H1 (cell line): ENCODE data around the gene PREX1. TPM values are rescaled to one million over a fixed set of nuclear protein-coding genes. Genes with fewer than 3 reads are reported as not detected.

Experiments used
- CTCF ChIA-PET: fragments of 300-600 bp; sonication (Branson Sonifier 250); formaldehyde crosslinking; loops from one replicate; lab custom pipeline; 2021; ENCODE audit not compliant: partially characterized antibody; lab: Charles Lee
- POLR2A ChIA-PET: fragments of 300-600 bp; sonication (Branson Sonifier 250); formaldehyde crosslinking; loops from one replicate; lab custom pipeline; 2021; ENCODE audit warnings: inconsistent platforms; ENCODE audit not compliant: partially characterized antibody; lab: Charles Lee
- DNase-seq, 2 experiments: peaks; one replicate each; pipeline versions ENCODE4 v3.0.0 to v3.0.0-alpha.2; 2010 to 2022; ENCODE audit warnings: low spot score in 2 of 2, low read depth in 1 of 2, mixed read lengths in 1 of 2
- FAIRE-seq: peaks from 2 replicates; lab custom pipeline; 2011; peaks lifted over from hg19 to GRCh38; lab: Jason Lieb, UNC
- H2AFZ ChIP-seq: 2 replicates; pipeline ENCODE4 v1.8.1; 2012; ENCODE audit warnings: low read length, inconsistent platforms
- H2AK5ac ChIP-seq: 2 replicates; pipeline ENCODE4 v1.6.1; 2013; ENCODE audit warnings: low read depth, low read length
- H2BK120ac ChIP-seq: replicated peaks from 2 replicates; pipeline ENCODE3; 2013; ENCODE audit warnings: low read depth, low read length, inconsistent platforms
- H2BK12ac ChIP-seq: 2 replicates; pipeline ENCODE4 v1.6.1; 2013; ENCODE audit warnings: low read depth, low read length
- H2BK15ac ChIP-seq: 2 replicates; pipeline ENCODE4 v1.6.1; 2013; ENCODE audit warnings: low read length
- H2BK20ac ChIP-seq: 2 replicates; pipeline ENCODE4 v1.6.1; 2013; ENCODE audit warnings: low read length
- H2BK5ac ChIP-seq: 2 replicates; pipeline ENCODE4 v1.6.1; 2013; ENCODE audit warnings: low read depth, low read length
- H3K14ac ChIP-seq: 2 replicates; pipeline ENCODE4 v1.6.1; 2013; ENCODE audit warnings: inconsistent platforms; ENCODE audit not compliant: insufficient read length
- H3K18ac ChIP-seq: 2 replicates; pipeline ENCODE4 v1.6.1; 2013; ENCODE audit warnings: low read length; ENCODE audit errors: extremely low read depth
- H3K23ac ChIP-seq: 2 replicates; pipeline ENCODE4 v1.6.1; 2013; ENCODE audit warnings: inconsistent platforms; ENCODE audit not compliant: insufficient read length
- H3K23me2 ChIP-seq: 2 replicates; pipeline ENCODE4 v1.6.1; 2013; ENCODE audit warnings: low read depth, low read length
- H3K27ac ChIP-seq: 2 replicates; pipeline ENCODE4 v1.6.1; 2011; ENCODE audit warnings: low read depth, low read length, inconsistent platforms
- H3K27me3 ChIP-seq, 4 experiments: replicated peaks in 1 of 4; 1 replicate in 1 of 4; 2 replicates in 3 of 4; pipeline versions ENCODE4 v1.6.1 to v1.8.1; 2011 to 2013; ENCODE audit warnings: low read length in 3 of 4, mild to moderate bottlenecking in 3 of 4, inconsistent platforms in 2 of 4, mixed read lengths in 2 of 4, moderate library complexity in 1 of 4; ENCODE audit not compliant: control insufficient read depth in 3 of 4, insufficient read depth in 3 of 4; ENCODE audit errors: extremely low read depth in 1 of 4
- H3K36me3 ChIP-seq, 4 experiments: 2 replicates each; pipeline versions ENCODE4 v1.6.1 to v1.8.1; 2011 to 2013; ENCODE audit warnings: mild to moderate bottlenecking in 4 of 4, low read length in 3 of 4, moderate library complexity in 2 of 4, control low read depth in 1 of 4, inconsistent platforms in 1 of 4; ENCODE audit not compliant: insufficient read depth in 4 of 4, control insufficient read depth in 2 of 4
- H3K4ac ChIP-seq: replicated peaks from 2 replicates; pipeline ENCODE3; 2013; ENCODE audit warnings: low read length, low read depth, mixed read lengths, inconsistent platforms; ENCODE audit not compliant: insufficient read length
- H3K4me1 ChIP-seq, 4 experiments: replicated peaks in 1 of 4; 1 replicate in 1 of 4; 2 replicates in 3 of 4; pipeline versions ENCODE4 v1.6.1 to v1.8.1; 2011 to 2013; ENCODE audit warnings: low read length in 3 of 4, inconsistent platforms in 2 of 4, mixed read lengths in 1 of 4; ENCODE audit not compliant: insufficient read depth in 4 of 4, control insufficient read depth in 3 of 4
- H3K4me2 ChIP-seq, 2 experiments: 2 replicates each; pipeline versions ENCODE4 v1.6.1 to v1.8.1; 2011 to 2013; ENCODE audit warnings: low read depth in 2 of 2, low read length in 2 of 2, control low read depth in 1 of 2, inconsistent platforms in 1 of 2, mild to moderate bottlenecking in 1 of 2; ENCODE audit not compliant: insufficient read depth in 1 of 2
- H3K4me3 ChIP-seq, 4 experiments: fragments of 200-600, 300-600 bp in 1 of 4; sonication (generic), shearing (Covaris generic), sonication (Bioruptor Twin) in 1 of 4; 2 replicates each; pipeline versions ENCODE4 v1.5.1 to v1.8.1; 2011 to 2016; ENCODE audit warnings: low read length in 4 of 4, low read depth in 3 of 4, control low read depth in 2 of 4, inconsistent platforms in 2 of 4, mild to moderate bottlenecking in 2 of 4, mixed read lengths in 1 of 4, moderate library complexity in 1 of 4; ENCODE audit not compliant: insufficient read depth in 2 of 4; ENCODE audit errors: extremely low read depth in 1 of 4
- H3K56ac ChIP-seq: replicated peaks from 2 replicates; pipeline ENCODE3; 2013; ENCODE audit warnings: low read depth, mild to moderate bottlenecking, mixed read lengths, low read length, inconsistent platforms; ENCODE audit not compliant: insufficient read length
- H3K79me1 ChIP-seq: 2 replicates; pipeline ENCODE4 v1.6.1; 2013; ENCODE audit warnings: low read depth, low read length, control low read depth
- H3K79me2 ChIP-seq, 2 experiments: 2 replicates each; pipeline versions ENCODE4 v1.6.1 to v1.8.1; 2012 to 2013; ENCODE audit warnings: low read length in 2 of 2, mild to moderate bottlenecking in 2 of 2, inconsistent platforms in 1 of 2; ENCODE audit not compliant: insufficient read depth in 2 of 2, control insufficient read depth in 1 of 2
- H3K9ac ChIP-seq, 4 experiments: replicated peaks in 1 of 4; 1 replicate in 1 of 4; 2 replicates in 3 of 4; pipeline versions ENCODE4 v1.6.1 to v1.8.1; 2011 to 2013; ENCODE audit warnings: low read depth in 3 of 4, low read length in 3 of 4, control low read depth in 2 of 4, mild to moderate bottlenecking in 2 of 4, moderate library complexity in 2 of 4, inconsistent platforms in 1 of 4; ENCODE audit errors: extremely low read depth in 1 of 4
- H3K9me3 ChIP-seq, 2 experiments: 2 replicates each; pipeline versions ENCODE4 v1.6.1 to v1.8.1; 2012 to 2013; ENCODE audit warnings: mild to moderate bottlenecking in 2 of 2, moderate library complexity in 2 of 2, control low read depth in 1 of 2, inconsistent platforms in 1 of 2, low read depth in 1 of 2, low read length in 1 of 2, mixed read lengths in 1 of 2; ENCODE audit not compliant: insufficient read depth in 2 of 2
- H4K20me1 ChIP-seq, 2 experiments: replicated peaks in 1 of 2; 2 replicates each; pipeline versions ENCODE3 to v1.8.1; 2011 to 2013; ENCODE audit warnings: inconsistent platforms in 2 of 2, low read length in 2 of 2, mild to moderate bottlenecking in 1 of 2; ENCODE audit not compliant: insufficient read depth in 2 of 2, control insufficient read depth in 1 of 2
- H4K5ac ChIP-seq: 2 replicates; pipeline ENCODE4 v1.6.1; 2013; ENCODE audit warnings: low read length, low read depth, mixed read lengths, inconsistent platforms; ENCODE audit not compliant: insufficient read length
- H4K8ac ChIP-seq: 2 replicates; pipeline ENCODE4 v1.8.0; 2013; ENCODE audit warnings: mild to moderate bottlenecking, moderate library complexity, low read length, inconsistent platforms; ENCODE audit not compliant: insufficient read depth; ENCODE audit errors: extremely low read depth
- H4K91ac ChIP-seq: replicated peaks from 2 replicates; pipeline ENCODE3; 2013; ENCODE audit warnings: low read length, mixed read lengths, inconsistent platforms; ENCODE audit not compliant: insufficient read length
- ASH2L ChIP-seq: fragments of 200-600, 300-600 bp; sonication (generic); IDR thresholded peaks from one replicate; pipeline ENCODE4 v1.7.1; 2017; ENCODE audit warnings: low read length
- JUN ChIP-seq: IDR thresholded peaks from 2 replicates; pipeline ENCODE4 v1.6.1; 2011; ENCODE audit warnings: low read depth, mild to moderate bottlenecking, improper control_type of control experiment, low read length
- JUND ChIP-seq: IDR thresholded peaks from 2 replicates; pipeline ENCODE4 v1.6.1; 2011; ENCODE audit warnings: mild to moderate bottlenecking, improper control_type of control experiment, low read length
- KDM1A ChIP-seq: fragments of 200-600, 300-600 bp; sonication (generic); IDR thresholded peaks from 2 replicates; pipeline ENCODE4 v1.7.1; 2016; ENCODE audit warnings: mild to moderate bottlenecking, low read length, borderline replicate concordance
- KDM4A ChIP-seq: IDR thresholded peaks from one replicate; pipeline ENCODE4 v1.7.1; 2012; ENCODE audit warnings: low read depth, mild to moderate bottlenecking, moderate library complexity, low read length, inconsistent platforms; ENCODE audit not compliant: severe bottlenecking
- RNF2 ChIP-seq: fragments of 200-900, 300-1000 bp; sonication (generic); IDR thresholded peaks from 2 replicates; pipeline ENCODE4 v1.7.1; 2016; ENCODE audit warnings: borderline replicate concordance, low read depth, mild to moderate bottlenecking, antibody characterized with exemption, low read length; ENCODE audit not compliant: poor library complexity, severe bottlenecking; ENCODE audit errors: missing control alignments
- SP4 ChIP-seq: IDR thresholded peaks from 2 replicates; pipeline ENCODE4 v1.6.1; 2012; ENCODE audit warnings: low read length, inconsistent platforms
- SRF ChIP-seq: IDR thresholded peaks from 2 replicates; pipeline ENCODE4 v1.6.1; 2011; ENCODE audit warnings: mild to moderate bottlenecking, low read depth, low read length, moderate library complexity
- TAF7 ChIP-seq: optimal IDR thresholded peaks from 2 replicates; pipeline ENCODE3; 2011; ENCODE audit warnings: low read depth, mild to moderate bottlenecking, inconsistent platforms, low read length, moderate library complexity, borderline replicate concordance
- WGBS, 2 experiments: shearing (Covaris generic) in 1 of 2; methylation state at CpG; one replicate each; pipeline versions ENCODE4 v1.1.6 to v1.1.7; 2013 to 2015; ENCODE audit warnings: low lambda C conversion rate in 2 of 2, mixed read lengths in 2 of 2, inconsistent platforms in 1 of 2, low coverage in 1 of 2, missing lambda C conversion rate in 1 of 2; ENCODE audit not compliant: insufficient replicate concordance in 2 of 2, insufficient coverage in 1 of 2, insufficient read length in 1 of 2; ENCODE audit errors: extremely low coverage in 1 of 2, missing lambda C conversion rate in 1 of 2; 5-methylcytosine and 5-hydroxymethylcytosine counted together
- polyA plus RNA-seq, 7 experiments: library from polyadenylated mRNA; depleted of rRNA in 3 of 7; stranded (reverse) in 5 of 7; unstranded in 2 of 7; fragments of >200 nt in 5 of 7; fragments of 200-250 nt in 2 of 7; gene quantifications; 1 replicate in 5 of 7; 2 replicates in 1 of 7; 4 replicates in 1 of 7; pipeline versions ENCODE4 v1.2.1 to v1.2.3, GENCODE V29; 2011 to 2013; ENCODE audit warnings: missing spikeins in 2 of 7, mixed read lengths in 2 of 7
- total RNA-seq: library from RNA; stranded (reverse); fragmentation: NEBNext Ultra II Directional; extraction: Animal tissue kit (Norgen Biotek cat#: 25700); gene quantifications from 2 replicates; pipeline ENCODE4 v1.2.1, GENCODE V29; 2021
- TF ChIP-seq, protein P1 (sequence below): IDR thresholded peaks from 2 replicates; pipeline ENCODE4 v1.6.1; 2012; ENCODE audit warnings: low read length, inconsistent platforms
- TF ChIP-seq, protein P2 (sequence below): IDR thresholded peaks from 2 replicates; pipeline ENCODE4 v1.6.1; 2011; ENCODE audit warnings: low read length, improper control_type of control experiment

PREX1 gene
- total and polyA plus RNA-seq, 2 of the 8 experiments (the other 6 are each of a cell fraction or from before 2014, with no cell fraction given) = 10.7 to 12.8 TPM

- Histone ChIP-seq H2BK5ac (no peak overlapping the region), H3K23ac (no peak overlapping the region), H3K27me3 (no peaks in the 10 kb centered on the region)
- TF ChIP-seq SP4 (no peak), SRF (no peak), JUND (no peak), TAF7 (no peak), JUN (no peak), RNF2 (no peak), KDM1A (no peak), ASH2L (no peak), KDM4A (no peak)
- TF ChIP-seq, protein P1, sequence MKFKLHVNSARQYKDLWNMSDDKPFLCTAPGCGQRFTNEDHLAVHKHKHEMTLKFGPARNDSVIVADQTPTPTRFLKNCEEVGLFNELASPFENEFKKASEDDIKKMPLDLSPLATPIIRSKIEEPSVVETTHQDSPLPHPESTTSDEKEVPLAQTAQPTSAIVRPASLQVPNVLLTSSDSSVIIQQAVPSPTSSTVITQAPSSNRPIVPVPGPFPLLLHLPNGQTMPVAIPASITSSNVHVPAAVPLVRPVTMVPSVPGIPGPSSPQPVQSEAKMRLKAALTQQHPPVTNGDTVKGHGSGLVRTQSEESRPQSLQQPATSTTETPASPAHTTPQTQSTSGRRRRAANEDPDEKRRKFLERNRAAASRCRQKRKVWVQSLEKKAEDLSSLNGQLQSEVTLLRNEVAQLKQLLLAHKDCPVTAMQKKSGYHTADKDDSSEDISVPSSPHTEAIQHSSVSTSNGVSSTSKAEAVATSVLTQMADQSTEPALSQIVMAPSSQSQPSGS = no peak
- TF ChIP-seq, protein P2, sequence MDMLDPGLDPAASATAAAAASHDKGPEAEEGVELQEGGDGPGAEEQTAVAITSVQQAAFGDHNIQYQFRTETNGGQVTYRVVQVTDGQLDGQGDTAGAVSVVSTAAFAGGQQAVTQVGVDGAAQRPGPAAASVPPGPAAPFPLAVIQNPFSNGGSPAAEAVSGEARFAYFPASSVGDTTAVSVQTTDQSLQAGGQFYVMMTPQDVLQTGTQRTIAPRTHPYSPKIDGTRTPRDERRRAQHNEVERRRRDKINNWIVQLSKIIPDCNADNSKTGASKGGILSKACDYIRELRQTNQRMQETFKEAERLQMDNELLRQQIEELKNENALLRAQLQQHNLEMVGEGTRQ = no peak
- TF ChIP-seq, all 59 proteins: peak for 0
- no peak overlapping the region for H4K91ac ChIP-seq
- H2BK20ac ChIP-seq = no peak overlapping the region
- H2BK15ac ChIP-seq = no peak overlapping the region
- DNase-seq = no peak
- no peaks in the 10 kb centered on the region for H3K79me2 ChIP-seq
- H2AK5ac ChIP-seq = no peak overlapping the region
- peaks cover 4 to 5% of the 10 kb centered on the region in 2 experiments; a peak in 3 of 4 replicates for H3K9me3 ChIP-seq
- no peak overlapping the region for H3K27ac ChIP-seq
- 81% methylated on average over 5 of the region's 5 CpGs; no CpG with 5 or more reads in 1 of the 2 experiments for WGBS, 2 experiments
- no peak overlapping the region for H3K18ac ChIP-seq
- no peak overlapping the region for H2BK120ac ChIP-seq
- H4K8ac ChIP-seq = no peak overlapping the region
- no peak overlapping the region for H3K4ac ChIP-seq
- H3K23me2 ChIP-seq = no peaks in the 10 kb centered on the region
- no peaks in the 10 kb centered on the region for H4K20me1 ChIP-seq
- H2BK12ac ChIP-seq = no peak overlapping the region
- no peak overlapping the region for H3K9ac ChIP-seq
- ChIA-PET CTCF (interaction anchor here (0.9 to 1.3 kb wide), 4 partner anchors 9 to 160 kb away, joined by 3 to 4 read pairs (median 4); no protein-coding TSS in a partner anchor), POLR2A (no interaction called here)
- H3K4me2 ChIP-seq = no peak overlapping the region
- H3K4me3 ChIP-seq = no peak overlapping the region
- H3K36me3 ChIP-seq = peaks cover 0 to 3% (median 0%) of the 10 kb centered on the region in 4 experiments; a peak in 1 of 8 replicates
- H4K5ac ChIP-seq = no peak overlapping the region
- H3K79me1 ChIP-seq = no peaks in the 10 kb centered on the region
- peaks cover 0 to 3% (median 0%) of the 10 kb centered on the region in 4 experiments; a peak in 1 of 7 replicates for H3K4me1 ChIP-seq
- no peak overlapping the region for H3K56ac ChIP-seq
- no peak overlapping the region for H3K14ac ChIP-seq
- H2AFZ ChIP-seq = no peak overlapping the region
- FAIRE-seq = no peak
Measured at GRCh38 chr20:48784273-48784641, 43.5 kb downstream of the PREX1 start.
